Skin epidermis (tissue), 12 donors: Measurements from ENCODE around the gene ACSBG1.

Source experiments
- H3K27ac ChIP-seq, 21 experiments: fragments of 200-600 bp; sonication (generic) in 11 of 21; one replicate each; pipeline ENCODE4 v1.5.0; 2020; ENCODE audit warnings: mild to moderate bottlenecking in 3 of 21, inconsistent platforms in 2 of 21, moderate library complexity in 2 of 21
- H3K4me3 ChIP-seq, 7 experiments: fragments of 200-600 bp; sonication (generic) in 2 of 7; one replicate each; pipeline ENCODE4 v1.5.0; 2020; ENCODE audit warnings: inconsistent platforms in 2 of 7, mild to moderate bottlenecking in 2 of 7, moderate library complexity in 1 of 7

Gene ACSBG1

GRCh38 chr15:78149068-78149804, 85.1 kb downstream of the ACSBG1 start, which contains the start of gene IDH3A:
TSS of gene IDH3A (plus strand) at chr15:78149362. CDS start at chr15:78149404, 42 bp downstream.
- peak within 1 kb of the TSS; percentile 51 to 96 (median 86) for H3K27ac ChIP-seq
- peak within 1 kb of the TSS; percentile 55 to 96 (median 87) for H3K4me3 ChIP-seq

GRCh38 chr15:78148392-78149067, 85.8 kb downstream of the ACSBG1 start:
- Histone ChIP-seq H3K4me3 (peak overlapping the region; percentile 55 to 96 (median 87)), H3K27ac (peak overlapping the region in 19 of 21 experiments; percentile 21 to 96 (median 79))

- Histone ChIP-seq H3K4me3 (no peak overlapping the region), H3K27ac (peak overlapping the region in 5 of 21 experiments; percentile 5 to 83 (median 18))
Observed at GRCh38 chr15:78147566-78147965, 86.8 kb downstream of the ACSBG1 start.

GRCh38 chr15:78146425-78147154, 87.8 kb downstream of the ACSBG1 start:
- H3K27ac ChIP-seq = peak overlapping the region in 1 of 21 experiments; percentile 57
- H3K4me3 ChIP-seq = no peak overlapping the region

DNA sequence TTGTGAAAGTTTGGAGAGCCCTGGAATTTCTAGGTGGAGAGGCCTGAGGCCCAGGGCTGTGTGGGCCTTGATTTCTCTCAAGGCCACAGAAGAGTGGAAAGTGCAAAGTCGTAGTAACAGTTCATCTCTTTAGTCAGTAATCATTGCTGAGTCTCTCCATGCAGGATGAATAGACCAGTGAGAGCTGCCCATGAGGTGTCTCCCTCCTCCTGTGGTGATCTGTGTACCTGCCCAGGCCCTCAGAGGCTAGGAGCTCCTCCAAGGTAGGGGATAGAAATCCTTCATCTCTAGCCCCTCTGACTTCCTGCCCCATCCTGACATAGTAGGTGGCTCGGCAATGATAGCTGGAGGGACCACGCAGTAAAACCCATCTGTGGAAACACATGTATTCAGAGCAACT, 92.0 kb downstream of the ACSBG1 start:
- H3K27ac ChIP-seq = no peak overlapping the region
- H3K4me3 ChIP-seq = no peak overlapping the region

DNA sequence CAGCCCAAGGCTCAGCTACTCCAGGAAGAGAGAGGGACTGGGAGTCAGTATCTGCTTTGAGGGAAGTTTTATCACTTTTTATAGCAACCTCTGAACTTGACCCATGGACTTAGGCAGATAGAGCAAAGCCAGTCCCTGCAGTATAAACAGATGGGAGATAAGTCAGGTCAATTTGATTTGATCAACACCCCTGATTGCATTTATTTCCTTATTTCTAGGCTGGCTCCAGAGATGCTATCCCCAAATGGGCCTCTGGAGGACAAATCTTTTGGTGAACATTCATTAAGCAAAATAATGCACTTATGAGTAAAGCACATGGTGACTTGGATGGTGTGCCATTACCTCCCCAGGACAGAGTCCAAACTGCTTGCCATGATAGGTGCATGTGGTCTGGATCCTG, 94.1 kb downstream of the ACSBG1 start:
- no peak overlapping the region for H3K27ac ChIP-seq
- no peak overlapping the region for H3K4me3 ChIP-seq

GRCh38 chr15:78139578-78139977, 94.8 kb downstream of the ACSBG1 start:
- Histone ChIP-seq H3K27ac (no peak overlapping the region), H3K4me3 (no peak overlapping the region)

- Histone ChIP-seq H3K27ac (peak overlapping the region in 17 of 21 experiments; percentile 14 to 90 (median 62)), H3K4me3 (no peak overlapping the region)
Observed at GRCh38 chr15:78133801-78134200, 100.6 kb downstream of the ACSBG1 start.

- Histone ChIP-seq H3K27ac (peak within 1 kb of the TSS; percentile 8 to 95 (median 87)), H3K4me3 (peak within 1 kb of the TSS; percentile 50 to 73 (median 67))
Observed at GRCh38 chr15:78131295-78132061, 102.9 kb downstream of the ACSBG1 start, which contains the start of gene CIB2. TSS of gene CIB2 (minus strand) at chr15:78131445. CDS start at chr15:78131215, 230 bp downstream.

GRCh38 chr15:78130466-78131294, 103.7 kb downstream of the ACSBG1 start:
- Histone ChIP-seq H3K27ac (peak overlapping the region in 16 of 21 experiments; percentile 6 to 95 (median 87)), H3K4me3 (peak overlapping the region; percentile 50 to 73 (median 67))

- no peak overlapping the region for H3K4me3 ChIP-seq
- peak overlapping the region in 1 of 21 experiments; percentile 95 for H3K27ac ChIP-seq
Observed at GRCh38 chr15:78129751-78130287, 104.5 kb downstream of the ACSBG1 start.

DNA sequence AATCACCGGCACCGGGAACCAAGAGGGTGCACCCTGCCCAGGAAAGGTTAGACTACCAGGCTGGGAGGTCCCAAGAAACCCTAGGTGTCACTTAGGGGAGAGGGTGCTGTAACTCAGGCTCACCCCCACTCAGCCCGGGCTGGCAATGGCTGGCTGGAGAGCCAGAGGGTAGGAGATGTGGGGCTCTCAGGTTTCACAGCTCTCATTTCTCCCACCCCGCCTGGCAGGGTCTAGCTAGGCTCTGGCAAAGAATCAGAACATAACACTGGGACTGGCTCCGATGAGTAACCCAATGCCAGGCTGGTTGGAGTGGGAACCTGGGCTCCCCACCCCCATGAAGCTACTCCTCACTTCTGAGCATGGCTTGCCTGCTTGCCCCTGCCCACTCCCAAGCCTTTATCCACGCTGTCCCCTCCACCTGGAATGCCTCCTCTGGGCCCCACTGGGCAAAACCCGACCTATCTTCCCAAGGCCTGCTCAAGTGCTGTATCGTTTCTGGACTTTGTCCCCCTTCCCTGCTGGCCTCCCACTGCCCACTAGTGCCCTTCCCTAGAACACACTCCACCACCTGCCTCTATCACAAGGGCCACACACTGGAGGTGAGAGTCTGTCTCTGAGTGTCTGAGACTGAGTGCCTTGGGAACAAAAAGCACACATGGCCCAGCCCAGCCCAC, 105.2 kb downstream of the ACSBG1 start:
- H3K27ac ChIP-seq = no peak overlapping the region
- no peak overlapping the region for H3K4me3 ChIP-seq

GRCh38 chr15:78127882-78128281, 106.5 kb downstream of the ACSBG1 start:
- no peak overlapping the region for H3K27ac ChIP-seq
- H3K4me3 ChIP-seq = no peak overlapping the region

- Histone ChIP-seq H3K4me3 (no peak overlapping the region), H3K27ac (no peak overlapping the region)
Observed at GRCh38 chr15:78125267-78125666, 109.1 kb downstream of the ACSBG1 start.

DNA sequence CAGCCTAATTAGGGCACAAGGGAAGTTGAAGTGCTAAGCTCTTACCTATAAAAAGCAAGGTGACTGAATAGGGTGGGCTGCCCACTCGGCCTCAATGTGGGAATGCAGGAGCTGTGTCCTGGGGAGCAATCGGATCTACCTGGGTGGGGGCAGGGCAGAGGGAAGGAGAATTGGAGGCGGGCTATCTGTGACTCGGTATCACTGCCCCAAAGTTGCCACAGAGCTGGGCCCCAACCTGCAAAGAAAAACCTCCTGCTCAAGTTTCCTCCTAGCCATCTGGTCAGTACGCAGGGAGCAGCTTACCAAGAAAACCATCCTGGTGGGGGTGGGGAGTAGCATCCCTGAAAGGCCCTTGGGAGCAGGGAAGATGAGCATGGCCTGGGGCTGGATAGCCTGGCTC, 113.8 kb downstream of the ACSBG1 start:
- H3K27ac ChIP-seq = no peak overlapping the region
- H3K4me3 ChIP-seq = no peak overlapping the region
